ENCODE results near the gene ESYT3.

The ESYT3 gene

DNA sequence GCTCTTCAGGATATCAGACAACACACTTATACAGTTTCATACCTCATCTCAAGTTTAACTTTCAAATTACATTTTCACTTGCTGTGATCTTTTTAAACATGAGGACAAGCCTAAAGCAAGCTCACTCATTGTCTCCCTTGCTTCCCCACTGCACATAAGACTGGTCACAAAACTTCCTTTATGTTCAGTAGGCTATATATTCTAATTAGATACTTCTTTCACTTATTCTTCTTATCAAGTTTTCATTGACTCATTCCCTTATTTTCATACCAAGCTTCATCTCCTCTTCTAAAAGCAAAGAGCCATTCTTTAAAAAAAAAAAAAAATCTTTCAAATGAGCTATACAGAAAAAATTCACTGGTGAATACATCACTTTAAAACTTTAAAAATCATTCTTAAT lies 62.6 kb downstream of the ESYT3 start:
- no peak for TF ChIP-seq POLR2AphosphoS5 (IDR thresholded peaks at IDR 0.05; ENCODE audit: low read depth)
- TF ChIP-seq SPI1 (IDR thresholded peaks at IDR 0.05; ENCODE audit: borderline replicate concordance, low read depth), result no peak
- H3K4me3 ChIP-seq (replicated peaks; ENCODE audit: insufficient read depth, low read length), result no peak overlapping the region
- H3K27me3 ChIP-seq (ENCODE audit: insufficient read depth, poor library complexity, severe bottlenecking), result peaks cover 4% of the 10 kb centered on the region
- DNase-seq (ENCODE audit: low read depth in 1 of 2, low spot score in 1 of 2), result no peak
- no peak overlapping the region for H3K27ac ChIP-seq (replicated peaks)

DNA sequence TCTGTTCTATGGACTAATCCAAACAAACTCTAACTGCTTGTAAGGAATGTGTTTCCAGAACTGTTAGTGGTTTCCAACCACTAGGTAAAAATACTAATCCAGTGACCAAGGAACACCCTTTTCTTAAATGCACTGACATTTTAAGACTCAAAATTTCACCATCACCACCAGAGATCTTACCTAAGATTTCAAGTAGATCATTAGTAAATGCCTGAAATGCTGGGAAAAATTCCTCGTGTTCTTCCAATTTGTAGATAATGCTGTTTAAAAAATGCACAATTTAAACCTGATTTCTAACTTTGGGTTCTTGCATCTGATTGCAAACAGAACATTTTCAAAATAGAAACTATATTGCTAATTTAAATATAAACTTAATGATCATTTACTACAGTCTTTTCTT lies 63.4 kb downstream of the ESYT3 start:
- TF ChIP-seq GABPA (IDR thresholded peaks at IDR 0.05; ENCODE audit: low read depth), result no peak
- TF ChIP-seq, protein P1, sequence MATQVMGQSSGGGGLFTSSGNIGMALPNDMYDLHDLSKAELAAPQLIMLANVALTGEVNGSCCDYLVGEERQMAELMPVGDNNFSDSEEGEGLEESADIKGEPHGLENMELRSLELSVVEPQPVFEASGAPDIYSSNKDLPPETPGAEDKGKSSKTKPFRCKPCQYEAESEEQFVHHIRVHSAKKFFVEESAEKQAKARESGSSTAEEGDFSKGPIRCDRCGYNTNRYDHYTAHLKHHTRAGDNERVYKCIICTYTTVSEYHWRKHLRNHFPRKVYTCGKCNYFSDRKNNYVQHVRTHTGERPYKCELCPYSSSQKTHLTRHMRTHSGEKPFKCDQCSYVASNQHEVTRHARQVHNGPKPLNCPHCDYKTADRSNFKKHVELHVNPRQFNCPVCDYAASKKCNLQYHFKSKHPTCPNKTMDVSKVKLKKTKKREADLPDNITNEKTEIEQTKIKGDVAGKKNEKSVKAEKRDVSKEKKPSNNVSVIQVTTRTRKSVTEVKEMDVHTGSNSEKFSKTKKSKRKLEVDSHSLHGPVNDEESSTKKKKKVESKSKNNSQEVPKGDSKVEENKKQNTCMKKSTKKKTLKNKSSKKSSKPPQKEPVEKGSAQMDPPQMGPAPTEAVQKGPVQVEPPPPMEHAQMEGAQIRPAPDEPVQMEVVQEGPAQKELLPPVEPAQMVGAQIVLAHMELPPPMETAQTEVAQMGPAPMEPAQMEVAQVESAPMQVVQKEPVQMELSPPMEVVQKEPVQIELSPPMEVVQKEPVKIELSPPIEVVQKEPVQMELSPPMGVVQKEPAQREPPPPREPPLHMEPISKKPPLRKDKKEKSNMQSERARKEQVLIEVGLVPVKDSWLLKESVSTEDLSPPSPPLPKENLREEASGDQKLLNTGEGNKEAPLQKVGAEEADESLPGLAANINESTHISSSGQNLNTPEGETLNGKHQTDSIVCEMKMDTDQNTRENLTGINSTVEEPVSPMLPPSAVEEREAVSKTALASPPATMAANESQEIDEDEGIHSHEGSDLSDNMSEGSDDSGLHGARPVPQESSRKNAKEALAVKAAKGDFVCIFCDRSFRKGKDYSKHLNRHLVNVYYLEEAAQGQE (IDR thresholded peaks at IDR 0.05; ENCODE audit: insufficient replicate concordance, low read depth), result no peak
- no peak for TF ChIP-seq SPI1 (IDR thresholded peaks at IDR 0.05; ENCODE audit: borderline replicate concordance, low read depth)
- TF ChIP-seq, protein P2, sequence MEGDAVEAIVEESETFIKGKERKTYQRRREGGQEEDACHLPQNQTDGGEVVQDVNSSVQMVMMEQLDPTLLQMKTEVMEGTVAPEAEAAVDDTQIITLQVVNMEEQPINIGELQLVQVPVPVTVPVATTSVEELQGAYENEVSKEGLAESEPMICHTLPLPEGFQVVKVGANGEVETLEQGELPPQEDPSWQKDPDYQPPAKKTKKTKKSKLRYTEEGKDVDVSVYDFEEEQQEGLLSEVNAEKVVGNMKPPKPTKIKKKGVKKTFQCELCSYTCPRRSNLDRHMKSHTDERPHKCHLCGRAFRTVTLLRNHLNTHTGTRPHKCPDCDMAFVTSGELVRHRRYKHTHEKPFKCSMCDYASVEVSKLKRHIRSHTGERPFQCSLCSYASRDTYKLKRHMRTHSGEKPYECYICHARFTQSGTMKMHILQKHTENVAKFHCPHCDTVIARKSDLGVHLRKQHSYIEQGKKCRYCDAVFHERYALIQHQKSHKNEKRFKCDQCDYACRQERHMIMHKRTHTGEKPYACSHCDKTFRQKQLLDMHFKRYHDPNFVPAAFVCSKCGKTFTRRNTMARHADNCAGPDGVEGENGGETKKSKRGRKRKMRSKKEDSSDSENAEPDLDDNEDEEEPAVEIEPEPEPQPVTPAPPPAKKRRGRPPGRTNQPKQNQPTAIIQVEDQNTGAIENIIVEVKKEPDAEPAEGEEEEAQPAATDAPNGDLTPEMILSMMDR (IDR thresholded peaks at IDR 0.05; ENCODE audit: insufficient read depth, low read length), result no peak
- TF ChIP-seq POLR2AphosphoS5 (IDR thresholded peaks at IDR 0.05; ENCODE audit: low read depth), result no peak
- H3K4me3 ChIP-seq (replicated peaks; ENCODE audit: insufficient read depth, low read length), result no peak overlapping the region
- H3K27me3 ChIP-seq (ENCODE audit: insufficient read depth, poor library complexity, severe bottlenecking), result peaks cover 4% of the 10 kb centered on the region
- DNase-seq (ENCODE audit: low read depth in 1 of 2, low spot score in 1 of 2), result no peak
- H3K27ac ChIP-seq (replicated peaks), result no peak overlapping the region

DNA sequence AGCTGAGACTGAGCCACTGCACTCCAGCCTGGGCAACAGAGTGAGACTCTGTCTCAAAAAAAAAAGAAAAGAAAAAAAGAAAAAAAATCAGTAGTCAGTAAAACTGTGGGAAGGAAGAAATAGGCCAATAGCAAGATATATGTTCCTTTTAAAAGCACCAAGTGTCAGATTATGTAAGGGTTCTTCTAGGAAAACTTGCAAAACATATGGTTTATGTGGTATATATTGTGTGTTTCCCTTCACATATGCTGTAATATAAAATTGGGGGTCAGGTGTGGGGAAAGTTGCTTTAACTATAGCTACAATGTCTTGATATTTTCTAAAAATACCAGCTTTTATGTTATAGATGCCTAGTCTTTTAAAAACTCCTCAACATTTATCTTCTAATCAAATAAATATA lies 64.6 kb downstream of the ESYT3 start:
- TF ChIP-seq POLR2AphosphoS5 (IDR thresholded peaks at IDR 0.05; ENCODE audit: low read depth), result no peak
- TF ChIP-seq, protein P2 (IDR thresholded peaks at IDR 0.05; ENCODE audit: insufficient read depth, low read length), result no peak
- no peak for TF ChIP-seq GABPA (IDR thresholded peaks at IDR 0.05; ENCODE audit: low read depth)
- TF ChIP-seq SPI1 (IDR thresholded peaks at IDR 0.05; ENCODE audit: borderline replicate concordance, low read depth), result no peak
- TF ChIP-seq, protein P1 (IDR thresholded peaks at IDR 0.05; ENCODE audit: insufficient replicate concordance, low read depth), result no peak
- H3K27ac ChIP-seq (replicated peaks), result no peak overlapping the region
- no peak overlapping the region for H3K4me3 ChIP-seq (replicated peaks; ENCODE audit: insufficient read depth, low read length)
- peaks cover 4% of the 10 kb centered on the region for H3K27me3 ChIP-seq (ENCODE audit: insufficient read depth, poor library complexity, severe bottlenecking)
- DNase-seq (ENCODE audit: low read depth in 1 of 2, low spot score in 1 of 2), result no peak

DNA sequence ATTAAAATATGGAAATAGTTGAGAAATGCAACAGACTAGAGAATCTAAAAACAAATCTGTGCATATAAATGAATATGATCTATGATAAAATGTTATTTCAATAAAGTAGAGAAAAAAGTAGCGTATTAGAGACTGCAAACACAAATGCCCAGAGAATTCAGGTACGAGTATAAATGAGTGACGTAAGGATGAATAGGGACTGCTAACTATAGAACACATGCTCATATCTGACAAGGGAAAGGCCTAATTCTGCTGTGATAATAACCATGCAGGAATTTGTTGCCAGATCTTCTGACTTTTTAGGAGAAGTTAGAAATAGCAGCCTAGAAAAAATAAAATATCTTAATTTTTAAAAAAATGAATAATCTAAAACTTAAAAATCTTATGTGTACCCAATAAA lies 73.1 kb downstream of the ESYT3 start:
- Histone ChIP-seq H3K27ac (replicated peaks) (no peak overlapping the region), H3K4me3 (replicated peaks; ENCODE audit: insufficient read depth, low read length) (no peak overlapping the region), H3K27me3 (ENCODE audit: insufficient read depth, poor library complexity, severe bottlenecking) (no peaks in the 10 kb centered on the region)
- TF ChIP-seq POLR2AphosphoS5 (IDR thresholded peaks at IDR 0.05; ENCODE audit: low read depth), result no peak
- TF ChIP-seq SPI1 (IDR thresholded peaks at IDR 0.05; ENCODE audit: borderline replicate concordance, low read depth), result no peak
- TF ChIP-seq, protein P2 (IDR thresholded peaks at IDR 0.05; ENCODE audit: insufficient read depth, low read length), result no peak
- no peak for TF ChIP-seq GABPA (IDR thresholded peaks at IDR 0.05; ENCODE audit: low read depth)
- TF ChIP-seq, protein P1 (IDR thresholded peaks at IDR 0.05; ENCODE audit: insufficient replicate concordance, low read depth), result no peak
- no peak for DNase-seq (ENCODE audit: low read depth in 1 of 2, low spot score in 1 of 2)

All from HL-60 (cell line).